Heart left ventricle (tissue), 16 donors: ENCODE data around the gene ZNF670. TPM values are rescaled to one million over a fixed set of nuclear protein-coding genes. Genes with fewer than 3 reads are reported as not detected.
A peak's percentile ranks its signal among the peaks of the same experiment; 100 is the strongest.

Source experiments
- ATAC-seq, 4 donors: fragments of 200-7000 bp; cut with Tn5 transposase; one replicate each; pipeline ENCODE4 v1.9.1; 2020 to 2022; ENCODE audit warnings: moderate library complexity in 4 of 4, mild to moderate bottlenecking in 3 of 4, moderate number of reproducible peaks in 1 of 4
- DNase-seq, 5 donors: peaks; one replicate each; pipeline ENCODE4 v3.0.0-alpha.2; 2020
- H3K27ac ChIP-seq, 12 donors: fragments of 200-600 bp; sonication (generic) in 4 of 12; one replicate each; pipeline versions ENCODE4 v1.5.0 to v1.8.0; 2016 to 2022; ENCODE audit warnings: mild to moderate bottlenecking in 2 of 12
- H3K27me3 ChIP-seq, 9 donors: fragments of 200-600 bp; sonication (generic) in 2 of 9; one replicate each; pipeline versions ENCODE4 v1.5.1 to v1.8.0; 2016 to 2022; ENCODE audit warnings: mild to moderate bottlenecking in 3 of 9
- H3K36me3 ChIP-seq, 9 donors: fragments of 200-600 bp; sonication (generic) in 2 of 9; one replicate each; pipeline versions ENCODE4 v1.5.0 to v1.8.0; 2018 to 2022; ENCODE audit warnings: mild to moderate bottlenecking in 2 of 9
- H3K4me1 ChIP-seq, 12 donors: fragments of 200-600 bp; sonication (generic) in 4 of 12; one replicate each; pipeline versions ENCODE4 v1.5.0 to v1.8.0; 2016 to 2022; ENCODE audit warnings: mild to moderate bottlenecking in 3 of 12
- H3K4me3 ChIP-seq, 12 donors: fragments of 200-600 bp; sonication (generic) in 4 of 12; one replicate each; pipeline versions ENCODE4 v1.5.0 to v1.8.0; 2017 to 2022; ENCODE audit warnings: mild to moderate bottlenecking in 9 of 12, moderate library complexity in 4 of 12
- H3K9me3 ChIP-seq, 12 donors: fragments of 200-600 bp; sonication (generic) in 4 of 12; one replicate each; pipeline versions ENCODE4 v1.5.0 to v1.8.0; 2016 to 2022; ENCODE audit warnings: mild to moderate bottlenecking in 1 of 12
- POLR2A ChIP-seq, 2 donors: fragments of 450-650 bp; IDR thresholded peaks; one replicate each; pipeline ENCODE4 v1.6.1; 2017; ENCODE audit warnings: antibody characterized with exemption in 2 of 2, mild to moderate bottlenecking in 2 of 2, moderate library complexity in 2 of 2
- WGBS, 4 donors: extraction: QIAGEN DNeasy Blood & Tissue Kit in 2 of 4; methylation state at CpG; one replicate each; pipeline versions ENCODE4 v1.1.5 to v1.1.7; 2013 to 2018; 5-methylcytosine and 5-hydroxymethylcytosine counted together
- intact Hi-C, 10 donors: fragments of 100-400 bp; cut with DNase I; formaldehyde crosslinking; loops; one replicate each; pipeline versions ENCODE4 v1.11.1 to v1.14.2; 2022
- polyA plus RNA-seq, 2 donors: library from polyadenylated mRNA; stranded (reverse); fragments of 200-250 nt; gene quantifications; one replicate each; pipeline ENCODE4 v1.2.3, GENCODE V29; 2013
- total RNA-seq, 9 donors: library from RNA; depleted of rRNA in 2 of 9; stranded (reverse); fragments of >200 nt in 2 of 9; fragmentation: NEBNext Ultra II Directional in 3 of 9; extraction: Animal tissue kit (Norgen Biotek cat#: 25700) in 3 of 9; gene quantifications; one replicate each; pipeline versions ENCODE4 v1.1.0 to v1.2.4, GENCODE V29; 2016 to 2023
- TF ChIP-seq, protein P1 (sequence below), 12 donors: fragments of 200-600 bp; sonication (generic) in 4 of 12; IDR thresholded peaks; one replicate each; pipeline versions ENCODE4 v1.5.0 to v1.8.0; 2018 to 2022; ENCODE audit warnings: antibody characterized with exemption in 12 of 12, mild to moderate bottlenecking in 5 of 12
- donor health status: ischemic (EF 13 %, LVEDD 7.1; RV severe dilation, severe dysfunction).
- donor health status: healthy with polysubstance abuse.
- donor health status: DM: no; HTN: yes; CAD: no.
- donor health status: DM: no; HTN: no; CAD: no.
- donor health status: ischemic (EF 25% LVEDD 6.9; RV normal size, moderate dysfunction).
- donor health status: ischemic (EF 25% LVEDD 5.7; RV mildly dilated, moderate dysfunction).
- donor health status: healthy.
- donor health status: DM: yes; HTN: yes; CAD: no.
- donor health status: ischemic (EF 35%, LVEDD 5.7; RV mildly dilated, moderate dysfunction).
- donor health status: nonischemic (EF 11% LVEDD 7.7; RV severe dilation, severe dysfunction).
- donor health status: DM: yes; HTN: yes; CAD: no.
- donor health status: PGD.
- donor health status: ischemic (EF 29% LVEDD 5.4; RV normal size, mild dysfunction).
- donor health status: nonischemic (EF 23%, LVEDD 6.1; RV moderate dilation, normal function).

ZNF670 gene
- total and polyA plus RNA-seq, 11 donors, result 0.46 to 3.6 (median 1.0) TPM

DNA sequence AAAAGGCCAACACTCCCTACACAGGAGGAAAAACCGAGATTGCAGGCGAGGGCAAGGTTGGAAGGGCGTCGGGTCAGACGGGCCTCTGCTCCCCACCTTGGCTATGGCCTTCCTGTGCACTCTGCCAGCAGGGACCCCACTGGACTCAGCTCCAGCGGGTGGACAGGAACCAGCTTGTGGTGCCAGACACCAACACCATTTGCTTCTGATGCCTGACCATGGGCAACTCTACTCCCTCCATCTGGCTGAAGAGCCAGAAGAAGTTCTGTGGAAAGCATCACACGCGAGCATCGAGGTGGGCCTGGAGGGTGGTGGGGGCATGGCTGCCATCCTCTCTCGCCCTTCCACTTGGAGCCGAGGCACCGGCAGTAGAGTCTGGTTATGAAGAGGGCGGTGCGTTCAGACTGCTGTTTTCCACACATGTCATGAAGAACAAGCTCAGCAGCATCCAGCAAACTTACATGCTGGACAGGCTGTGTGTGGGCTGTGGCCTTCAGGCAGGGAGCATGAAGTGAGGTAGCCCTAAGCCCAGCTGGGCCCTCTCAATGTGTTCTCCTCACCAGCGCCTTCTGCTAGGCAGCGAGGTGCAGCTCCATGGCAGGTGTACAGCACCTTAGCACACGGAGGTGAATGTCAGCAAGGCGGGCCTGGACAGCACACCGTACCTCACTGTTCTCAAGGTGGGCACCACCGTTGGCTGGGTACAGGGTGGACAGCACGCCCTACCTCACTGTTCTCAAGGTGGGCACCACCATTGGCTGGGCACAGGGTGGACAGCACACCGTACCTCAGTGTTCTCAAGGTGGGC is 41.2 kb upstream of the ZNF670 start:
- H3K27ac ChIP-seq, result no peak overlapping the region
- H3K9me3 ChIP-seq, result peaks cover 0 to 9% (median 0%) of the 10 kb centered on the region in 12 donors
- no peak overlapping the region for H3K4me3 ChIP-seq
- intact Hi-C loops, result loop anchor here in 2 of 10 donors (5.0 to 10.0 kb wide), 2 partner anchors 52 to 55 kb away; partner anchors contain the start of gene ZNF124 (in 2 of the 2)
- H3K4me1 ChIP-seq, result no peaks in the 10 kb centered on the region
- no peaks in the 10 kb centered on the region for H3K36me3 ChIP-seq
- ATAC-seq, result peak in 1 of 4 donors; percentile 15
- H3K27me3 ChIP-seq, result no peaks in the 10 kb centered on the region
- WGBS, 4 donors, result 85 to 95% (median 94%) methylated on average over 19 to 22 of the region's 22 CpGs
- TF ChIP-seq POLR2A (IDR thresholded peaks at IDR 0.05), result no peak
- TF ChIP-seq, protein P1, sequence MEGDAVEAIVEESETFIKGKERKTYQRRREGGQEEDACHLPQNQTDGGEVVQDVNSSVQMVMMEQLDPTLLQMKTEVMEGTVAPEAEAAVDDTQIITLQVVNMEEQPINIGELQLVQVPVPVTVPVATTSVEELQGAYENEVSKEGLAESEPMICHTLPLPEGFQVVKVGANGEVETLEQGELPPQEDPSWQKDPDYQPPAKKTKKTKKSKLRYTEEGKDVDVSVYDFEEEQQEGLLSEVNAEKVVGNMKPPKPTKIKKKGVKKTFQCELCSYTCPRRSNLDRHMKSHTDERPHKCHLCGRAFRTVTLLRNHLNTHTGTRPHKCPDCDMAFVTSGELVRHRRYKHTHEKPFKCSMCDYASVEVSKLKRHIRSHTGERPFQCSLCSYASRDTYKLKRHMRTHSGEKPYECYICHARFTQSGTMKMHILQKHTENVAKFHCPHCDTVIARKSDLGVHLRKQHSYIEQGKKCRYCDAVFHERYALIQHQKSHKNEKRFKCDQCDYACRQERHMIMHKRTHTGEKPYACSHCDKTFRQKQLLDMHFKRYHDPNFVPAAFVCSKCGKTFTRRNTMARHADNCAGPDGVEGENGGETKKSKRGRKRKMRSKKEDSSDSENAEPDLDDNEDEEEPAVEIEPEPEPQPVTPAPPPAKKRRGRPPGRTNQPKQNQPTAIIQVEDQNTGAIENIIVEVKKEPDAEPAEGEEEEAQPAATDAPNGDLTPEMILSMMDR (IDR thresholded peaks at IDR 0.05), result no peak
- no peak for DNase-seq

DNA sequence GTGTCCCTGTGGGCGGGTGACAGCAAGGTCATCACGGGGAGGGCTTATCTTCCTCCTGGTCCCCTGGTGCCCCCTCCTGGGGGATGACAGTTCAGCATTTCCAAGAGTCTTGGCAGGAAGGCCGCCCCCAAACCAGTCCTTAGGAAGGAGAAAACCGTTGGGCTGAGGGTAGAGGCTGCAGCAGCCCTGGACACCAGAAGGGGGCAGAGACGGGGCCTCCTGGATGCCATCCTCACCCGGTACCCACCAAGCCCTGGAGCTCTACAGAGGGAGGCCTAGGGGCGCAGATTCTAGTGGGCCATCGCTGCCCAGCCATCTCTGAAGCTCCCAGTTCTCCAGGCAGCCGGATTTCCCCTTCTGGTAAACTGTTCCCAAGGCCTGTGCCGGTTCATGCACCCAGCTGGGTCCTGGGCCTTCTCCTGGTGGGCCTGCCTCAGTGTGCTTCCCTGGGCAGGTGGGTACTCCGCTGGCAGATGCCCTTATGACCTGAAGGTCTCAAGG is 40.4 kb upstream of the ZNF670 start:
- WGBS, 4 donors, result 60 to 76% (median 71%) methylated on average over 8 to 11 of the region's 11 CpGs
- H3K4me1 ChIP-seq, result no peaks in the 10 kb centered on the region
- intact Hi-C loops, result no loop called here
- TF ChIP-seq, protein P1 (IDR thresholded peaks at IDR 0.05), result peak in 1 of 12 donors; percentile 8
- TF ChIP-seq POLR2A (IDR thresholded peaks at IDR 0.05), result no peak
- ATAC-seq (peak in 1 of 4 donors; percentile 18), DNase-seq (no peak)
- H3K4me3 ChIP-seq, result no peak overlapping the region
- no peak overlapping the region for H3K27ac ChIP-seq
- no peaks in the 10 kb centered on the region for H3K36me3 ChIP-seq
- no peaks in the 10 kb centered on the region for H3K27me3 ChIP-seq
- H3K9me3 ChIP-seq, result peaks cover 0 to 9% (median 0%) of the 10 kb centered on the region in 12 donors

DNA sequence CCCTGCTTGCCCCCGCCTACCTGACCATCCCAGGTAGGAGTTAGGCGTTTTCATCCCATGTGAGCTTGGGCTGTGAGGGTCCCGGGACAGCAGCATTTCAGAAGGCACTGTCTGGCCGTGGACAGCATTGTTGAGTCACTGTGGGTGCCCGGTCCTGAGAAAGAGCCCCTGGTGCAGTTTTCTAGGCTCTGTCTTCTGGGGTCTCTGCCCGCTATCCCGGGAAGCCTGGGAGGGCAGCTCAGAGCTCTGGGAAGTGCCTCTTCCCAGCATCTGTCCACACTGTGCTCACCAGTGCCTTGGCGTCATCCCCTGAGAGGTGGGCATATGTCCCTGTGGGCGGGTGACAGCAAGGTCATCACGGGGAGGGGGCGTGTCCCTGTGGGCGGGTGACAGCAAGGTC is 36.9 kb upstream of the ZNF670 start:
- intact Hi-C loops, result no loop called here
- peaks cover 0 to 15% (median 0%) of the 10 kb centered on the region in 9 donors for H3K27me3 ChIP-seq
- no peak for TF ChIP-seq POLR2A (IDR thresholded peaks at IDR 0.05)
- TF ChIP-seq, protein P1 (IDR thresholded peaks at IDR 0.05), result no peak
- peaks cover 0 to 24% (median 10%) of the 10 kb centered on the region in 12 donors for H3K4me1 ChIP-seq
- no peaks in the 10 kb centered on the region for H3K36me3 ChIP-seq
- no peak for DNase-seq
- H3K4me3 ChIP-seq, result no peak overlapping the region
- WGBS, 4 donors, result 69 to 95% (median 90%) methylated on average over 7 to 12 of the region's 12 CpGs
- H3K9me3 ChIP-seq, result no peaks in the 10 kb centered on the region
- no peak overlapping the region for H3K27ac ChIP-seq
- no peak for ATAC-seq

DNA sequence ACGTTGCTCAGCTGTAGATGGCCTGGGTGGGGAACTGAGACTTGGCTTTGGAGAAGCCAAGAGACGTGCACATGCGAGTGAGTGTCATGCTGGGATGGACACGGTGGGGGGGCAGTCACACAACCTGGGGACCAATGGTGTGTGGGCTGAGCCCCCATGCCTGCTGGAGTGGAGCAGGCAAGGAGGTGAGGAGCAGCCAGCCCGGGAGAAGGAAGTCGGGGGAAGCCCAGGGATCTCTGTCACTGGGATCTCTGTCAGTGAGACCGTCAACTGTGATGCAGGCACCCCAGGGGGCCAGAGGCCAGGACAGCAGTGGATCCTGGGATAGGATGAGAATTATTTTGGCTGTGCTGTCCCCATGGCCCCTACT is 36.5 kb upstream of the ZNF670 start:
- no peaks in the 10 kb centered on the region for H3K9me3 ChIP-seq
- H3K36me3 ChIP-seq, result no peaks in the 10 kb centered on the region
- DNase-seq, result no peak
- H3K4me1 ChIP-seq, result peaks cover 0 to 26% (median 11%) of the 10 kb centered on the region in 12 donors
- intact Hi-C loops, result no loop called here
- TF ChIP-seq, protein P1 (IDR thresholded peaks at IDR 0.05), result no peak
- no peak for TF ChIP-seq POLR2A (IDR thresholded peaks at IDR 0.05)
- no peak for ATAC-seq
- WGBS, 4 donors, result 60 to 78% (median 74%) methylated on average over 7 of the region's 7 CpGs
- H3K4me3 ChIP-seq, result no peak overlapping the region
- peaks cover 0 to 16% (median 0%) of the 10 kb centered on the region in 9 donors for H3K27me3 ChIP-seq
- no peak overlapping the region for H3K27ac ChIP-seq
